K562 (cell line): ENCODE data around the gene SMURF1. TPM values are rescaled to one million over a fixed set of nuclear protein-coding genes. Genes with fewer than 3 reads are reported as not detected.

ENCODE experiments used
- CHD4 ChIP-seq: fragments of 200-600 bp; sonication (generic); IDR thresholded peaks from 3 replicates; pipeline ENCODE4 v1.6.1; 2012; ENCODE audit warnings: low read depth, mild to moderate bottlenecking, mixed read lengths, low read length, inconsistent platforms; ENCODE audit not compliant: insufficient read depth, insufficient replicate concordance, poor library complexity, severe bottlenecking
- EP400 ChIP-seq: fragments of 450-650 bp; IDR thresholded peaks from 2 replicates; pipeline ENCODE4 v1.6.1; 2017; ENCODE audit warnings: antibody characterized with exemption, mild to moderate bottlenecking, moderate library complexity
- ETV1 ChIP-seq: fragments of 450-650 bp; conservative IDR thresholded peaks from 2 replicates; pipeline ENCODE4 v1.6.1; 2016; ENCODE audit warnings: missing genetic modification characterization, control low read depth, low read depth, missing compliant biosample characterization
- NCOA4 ChIP-seq: fragments of 450-650 bp; IDR thresholded peaks from 2 replicates; pipeline ENCODE4 v1.6.1; 2018; ENCODE audit warnings: mild to moderate bottlenecking; ENCODE audit not compliant: partially characterized antibody
- PCBP1 ChIP-seq: fragments of 200-400 bp; formaldehyde crosslinking; IDR thresholded peaks from 2 replicates; pipeline ENCODE4 v1.6.1; 2018; ENCODE audit warnings: mild to moderate bottlenecking, low read depth, low read length; ENCODE audit not compliant: poor library complexity, severe bottlenecking
- PPARD ChIP-seq: fragments of 250-450 bp; sonication (Bioruptor Pico); IDR thresholded peaks from 2 replicates; pipeline ENCODE4 v1.8.0; 2022; ENCODE audit warnings: inconsistent platforms, mild to moderate bottlenecking, moderate library complexity
- PRPF4 ChIP-seq: fragments of 200-400 bp; formaldehyde crosslinking; IDR thresholded peaks from one replicate; pipeline ENCODE4 v1.6.1; 2017; ENCODE audit warnings: low read length, low read depth, mild to moderate bottlenecking; ENCODE audit not compliant: insufficient read depth, poor library complexity, severe bottlenecking
- SIRT6 ChIP-seq: IDR thresholded peaks from one replicate; pipeline ENCODE4 v1.6.1; 2012; ENCODE audit warnings: low read depth, mild to moderate bottlenecking, control low read depth, inconsistent platforms, low read length, moderate library complexity
- ZNF134 ChIP-seq: fragments of 250-450 bp; sonication (Bioruptor Pico); conservative IDR thresholded peaks from 2 replicates; pipeline ENCODE4 v1.4.0; 2020
- ZNF41 ChIP-seq: fragments of 250-450 bp; sonication (Bioruptor Pico); conservative IDR thresholded peaks from 2 replicates; pipeline ENCODE4 v1.4.0; 2020; ENCODE audit warnings: mild to moderate bottlenecking
- ZNF444 ChIP-seq: fragments of 250-450 bp; sonication (Bioruptor Pico); IDR thresholded peaks from 2 replicates; pipeline ENCODE4 v1.4.0; 2020; ENCODE audit warnings: mild to moderate bottlenecking, moderate library complexity
- ZZZ3 ChIP-seq: fragments of 450-650 bp; IDR thresholded peaks from 2 replicates; pipeline ENCODE4 v1.6.1; 2016; ENCODE audit warnings: antibody characterized with exemption, mild to moderate bottlenecking, moderate library complexity
- polyA plus RNA-seq, 8 experiments: library from polyadenylated mRNA; depleted of rRNA in 4 of 8; stranded (reverse) in 5 of 8; unstranded in 3 of 8; fragments of >200 nt; fragmentation: Nextera tagmentation in 2 of 8; fragmentation: Illumina TruSeq in 1 of 8; extraction: Ambion mirVana in 2 of 8; extraction: Trizol in 1 of 8; gene quantifications; 2 replicates each; pipeline versions ENCODE4 v1.2.1 to v1.2.3, GENCODE V29; 2011 to 2014; ENCODE audit warnings: inconsistent platforms in 1 of 8, missing spikeins in 1 of 8
- total RNA-seq, 7 experiments: library from RNA; depleted of rRNA in 6 of 7; stranded (reverse); fragments of >200 nt in 6 of 7; fragmentation: Illumina TruSeq in 2 of 7; extraction: Trizol in 2 of 7; gene quantifications; 2 replicates each; pipeline versions ENCODE4 v1.2.1 to v1.2.3, GENCODE V29; 2011 to 2021; ENCODE audit warnings: low replicate concordance in 1 of 7
- TF ChIP-seq, protein P1 (sequence below): fragments of 250-450 bp; sonication (Bioruptor Pico); IDR thresholded peaks from 2 replicates; pipeline ENCODE4 v1.8.0; 2022; ENCODE audit warnings: inconsistent platforms
- TF ChIP-seq, protein P2 (sequence below): fragments of 150-350 bp; IDR thresholded peaks from 2 replicates; pipeline ENCODE4 v1.6.1; 2014; ENCODE audit warnings: low read depth, mild to moderate bottlenecking, low read length, borderline replicate concordance
- TF ChIP-seq, protein P3 (sequence below): fragments of 250-450 bp; sonication (Bioruptor Pico); IDR thresholded peaks from 2 replicates; pipeline ENCODE4 v1.4.0; 2020; ENCODE audit warnings: mild to moderate bottlenecking, moderate library complexity

Gene SMURF1
- total and polyA plus RNA-seq, 9 of the 15 experiments (the other 6 are each of a cell fraction or from before 2014, with no cell fraction given): 1.0 to 20.1 (median 12.6) TPM

DNA sequence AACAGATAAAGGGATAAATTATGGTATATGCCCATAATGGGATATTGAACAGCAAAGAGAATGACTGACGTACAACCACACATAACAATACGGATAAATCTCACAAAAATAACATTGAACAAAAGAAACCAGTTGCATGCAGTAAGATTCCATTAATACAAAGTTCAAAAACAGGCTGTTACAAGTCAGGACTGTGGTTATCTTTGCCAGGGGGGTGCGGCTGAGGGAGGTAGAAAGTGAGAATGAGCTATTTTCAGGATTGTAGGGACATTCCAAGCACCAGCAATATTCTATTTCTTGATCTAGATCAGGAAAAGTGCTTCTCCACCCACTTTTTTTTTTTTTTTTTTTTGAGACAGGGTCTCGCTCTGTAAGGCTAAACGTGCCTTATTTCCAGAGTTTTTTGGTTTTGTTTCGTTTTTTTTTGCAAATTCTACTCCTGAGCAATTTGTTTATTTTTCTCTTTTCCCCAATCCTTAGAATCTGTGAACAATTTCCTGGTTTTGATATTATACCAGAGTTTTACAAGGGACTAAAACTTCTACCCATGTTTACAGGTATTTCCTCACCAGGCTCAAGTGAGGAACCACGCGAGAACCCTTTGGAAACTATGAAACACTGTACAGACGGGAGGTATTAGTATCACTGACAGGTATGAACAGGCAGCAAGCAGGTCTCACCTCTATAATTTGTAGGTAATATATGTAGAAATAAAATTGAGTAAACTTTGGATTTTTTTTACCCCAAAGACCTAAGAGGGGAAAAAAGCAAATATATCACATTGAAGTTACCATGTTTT is 9.9 kb downstream of the SMURF1 start (continued):
- TF ChIP-seq, protein P1, sequence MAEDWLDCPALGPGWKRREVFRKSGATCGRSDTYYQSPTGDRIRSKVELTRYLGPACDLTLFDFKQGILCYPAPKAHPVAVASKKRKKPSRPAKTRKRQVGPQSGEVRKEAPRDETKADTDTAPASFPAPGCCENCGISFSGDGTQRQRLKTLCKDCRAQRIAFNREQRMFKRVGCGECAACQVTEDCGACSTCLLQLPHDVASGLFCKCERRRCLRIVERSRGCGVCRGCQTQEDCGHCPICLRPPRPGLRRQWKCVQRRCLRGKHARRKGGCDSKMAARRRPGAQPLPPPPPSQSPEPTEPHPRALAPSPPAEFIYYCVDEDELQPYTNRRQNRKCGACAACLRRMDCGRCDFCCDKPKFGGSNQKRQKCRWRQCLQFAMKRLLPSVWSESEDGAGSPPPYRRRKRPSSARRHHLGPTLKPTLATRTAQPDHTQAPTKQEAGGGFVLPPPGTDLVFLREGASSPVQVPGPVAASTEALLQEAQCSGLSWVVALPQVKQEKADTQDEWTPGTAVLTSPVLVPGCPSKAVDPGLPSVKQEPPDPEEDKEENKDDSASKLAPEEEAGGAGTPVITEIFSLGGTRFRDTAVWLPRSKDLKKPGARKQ: peak; percentile 34; the same call in 1 of the 2 replicates
- TF ChIP-seq PCBP1 (no peak), CHD4 (no peak), ZNF41 (CRISPR knock-in tag) (no peak), SIRT6 (no peak), PRPF4 (no peak), PPARD (CRISPR knock-in tag) (no peak), NCOA4 (no peak), ZNF444 (CRISPR knock-in tag) (no peak), ZNF134 (CRISPR knock-in tag) (no peak), ETV1 (tag) (no peak), ZZZ3 (no peak), EP400 (no peak)
- TF ChIP-seq, protein P2, sequence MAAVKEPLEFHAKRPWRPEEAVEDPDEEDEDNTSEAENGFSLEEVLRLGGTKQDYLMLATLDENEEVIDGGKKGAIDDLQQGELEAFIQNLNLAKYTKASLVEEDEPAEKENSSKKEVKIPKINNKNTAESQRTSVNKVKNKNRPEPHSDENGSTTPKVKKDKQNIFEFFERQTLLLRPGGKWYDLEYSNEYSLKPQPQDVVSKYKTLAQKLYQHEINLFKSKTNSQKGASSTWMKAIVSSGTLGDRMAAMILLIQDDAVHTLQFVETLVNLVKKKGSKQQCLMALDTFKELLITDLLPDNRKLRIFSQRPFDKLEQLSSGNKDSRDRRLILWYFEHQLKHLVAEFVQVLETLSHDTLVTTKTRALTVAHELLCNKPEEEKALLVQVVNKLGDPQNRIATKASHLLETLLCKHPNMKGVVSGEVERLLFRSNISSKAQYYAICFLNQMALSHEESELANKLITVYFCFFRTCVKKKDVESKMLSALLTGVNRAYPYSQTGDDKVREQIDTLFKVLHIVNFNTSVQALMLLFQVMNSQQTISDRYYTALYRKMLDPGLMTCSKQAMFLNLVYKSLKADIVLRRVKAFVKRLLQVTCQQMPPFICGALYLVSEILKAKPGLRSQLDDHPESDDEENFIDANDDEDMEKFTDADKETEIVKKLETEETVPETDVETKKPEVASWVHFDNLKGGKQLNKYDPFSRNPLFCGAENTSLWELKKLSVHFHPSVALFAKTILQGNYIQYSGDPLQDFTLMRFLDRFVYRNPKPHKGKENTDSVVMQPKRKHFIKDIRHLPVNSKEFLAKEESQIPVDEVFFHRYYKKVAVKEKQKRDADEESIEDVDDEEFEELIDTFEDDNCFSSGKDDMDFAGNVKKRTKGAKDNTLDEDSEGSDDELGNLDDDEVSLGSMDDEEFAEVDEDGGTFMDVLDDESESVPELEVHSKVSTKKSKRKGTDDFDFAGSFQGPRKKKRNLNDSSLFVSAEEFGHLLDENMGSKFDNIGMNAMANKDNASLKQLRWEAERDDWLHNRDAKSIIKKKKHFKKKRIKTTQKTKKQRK: no peak
- TF ChIP-seq, protein P3, sequence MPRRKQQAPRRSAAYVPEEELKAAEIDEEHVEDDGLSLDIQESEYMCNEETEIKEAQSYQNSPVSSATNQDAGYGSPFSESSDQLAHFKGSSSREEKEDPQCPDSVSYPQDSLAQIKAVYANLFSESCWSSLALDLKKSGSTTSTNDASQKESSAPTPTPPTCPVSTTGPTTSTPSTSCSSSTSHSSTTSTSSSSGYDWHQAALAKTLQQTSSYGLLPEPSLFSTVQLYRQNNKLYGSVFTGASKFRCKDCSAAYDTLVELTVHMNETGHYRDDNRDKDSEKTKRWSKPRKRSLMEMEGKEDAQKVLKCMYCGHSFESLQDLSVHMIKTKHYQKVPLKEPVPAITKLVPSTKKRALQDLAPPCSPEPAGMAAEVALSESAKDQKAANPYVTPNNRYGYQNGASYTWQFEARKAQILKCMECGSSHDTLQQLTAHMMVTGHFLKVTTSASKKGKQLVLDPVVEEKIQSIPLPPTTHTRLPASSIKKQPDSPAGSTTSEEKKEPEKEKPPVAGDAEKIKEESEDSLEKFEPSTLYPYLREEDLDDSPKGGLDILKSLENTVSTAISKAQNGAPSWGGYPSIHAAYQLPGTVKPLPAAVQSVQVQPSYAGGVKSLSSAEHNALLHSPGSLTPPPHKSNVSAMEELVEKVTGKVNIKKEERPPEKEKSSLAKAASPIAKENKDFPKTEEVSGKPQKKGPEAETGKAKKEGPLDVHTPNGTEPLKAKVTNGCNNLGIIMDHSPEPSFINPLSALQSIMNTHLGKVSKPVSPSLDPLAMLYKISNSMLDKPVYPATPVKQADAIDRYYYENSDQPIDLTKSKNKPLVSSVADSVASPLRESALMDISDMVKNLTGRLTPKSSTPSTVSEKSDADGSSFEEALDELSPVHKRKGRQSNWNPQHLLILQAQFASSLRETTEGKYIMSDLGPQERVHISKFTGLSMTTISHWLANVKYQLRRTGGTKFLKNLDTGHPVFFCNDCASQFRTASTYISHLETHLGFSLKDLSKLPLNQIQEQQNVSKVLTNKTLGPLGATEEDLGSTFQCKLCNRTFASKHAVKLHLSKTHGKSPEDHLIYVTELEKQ: no peak
